Testis (tissue), 2 donors: ENCODE measurements around the gene GHRHR.

Experiments
- CTCF ChIP-seq, 3 experiments: fragments of 450-650 bp in 2 of 3; fragments of 200-600 bp in 1 of 3; sonication (generic) in 1 of 3; IDR thresholded peaks; one replicate each; pipeline ENCODE4 v1.5.1; 2016 to 2019; ENCODE audit warnings: antibody characterized with exemption in 3 of 3, mild to moderate bottlenecking in 2 of 3, moderate library complexity in 1 of 3
- POLR2A ChIP-seq: fragments of 450-650 bp; IDR thresholded peaks from one replicate; pipeline ENCODE4 v1.6.1; 2017; ENCODE audit warnings: antibody characterized with exemption, mild to moderate bottlenecking, moderate library complexity

GRCh38 chr7:31019509-31019908 lies 55.8 kb downstream of the GHRHR start:
- no peak for TF ChIP-seq CTCF (IDR thresholded peaks at IDR 0.05)
- TF ChIP-seq POLR2A, result no peak
